GM23248 (cell line): ENCODE results near the gene TAS2R42.

Experiments used
- EZH2 ChIP-seq: fragments of 200-600 bp; sonication (generic); IDR thresholded peaks from 2 replicates; pipeline ENCODE4 v1.6.1; 2018; ENCODE audit warnings: antibody characterized with exemption, mild to moderate bottlenecking; ENCODE audit not compliant: insufficient read depth, poor library complexity, severe bottlenecking
- EZH2phosphoT487 ChIP-seq: fragments of 200-600 bp; sonication (generic); IDR thresholded peaks from 2 replicates; pipeline ENCODE4 v1.6.1; 2018; ENCODE audit warnings: antibody characterized with exemption, moderate library complexity, mild to moderate bottlenecking, low read depth; ENCODE audit not compliant: insufficient read depth

GRCh38 chr12:11150832-11151231 is 35.9 kb downstream of the TAS2R42 start:
- TF ChIP-seq EZH2 (no peak), EZH2phosphoT487 (no peak)
